ACHN (cell line): Measurements from ENCODE around the gene NFIA.
A peak's percentile ranks its signal among the peaks of the same experiment; 100 is the strongest.

Experiments used
- DNase-seq: peaks from one replicate; pipeline ENCODE4 v3.0.0-alpha.2; 2015
- in situ Hi-C: cut with HindIII; loops from 2 replicates; pipeline ENCODE4 v1.10.0; 2017; ENCODE audit warnings: low sequenced_read_pairs, low pct_ligation_motif_present, low pct_unique_long_range_greater_than_20kb

The NFIA gene

GRCh38 chr1:61162520-61163258 is 80.3 kb downstream of the NFIA start:
- in situ Hi-C loops: no loop called here
- DNase-seq: no peak

- no peak for DNase-seq
- in situ Hi-C loops: no loop called here
Observed at GRCh38 chr1:61163355-61163754, 81.0 kb downstream of the NFIA start.

GRCh38 chr1:61165402-61165801 is 83.0 kb downstream of the NFIA start:
- in situ Hi-C loops: no loop called here

GRCh38 chr1:61167309-61167708 is 84.9 kb downstream of the NFIA start:
- no peak for DNase-seq
- in situ Hi-C loops: no loop called here

More at GRCh38 chr1:61165402-61165801, 83.0 kb downstream of the NFIA start:
- no peak for DNase-seq

GRCh38 chr1:61169045-61169444 is 86.7 kb downstream of the NFIA start:
- in situ Hi-C loops: no loop called here
- no peak for DNase-seq

- DNase-seq: no peak
- in situ Hi-C loops: no loop called here
Observed at GRCh38 chr1:61169634-61170033, 87.3 kb downstream of the NFIA start.

GRCh38 chr1:61170328-61171238 is 88.2 kb downstream of the NFIA start:
- peak; percentile 8 for DNase-seq

GRCh38 chr1:61171346-61171745 is 89.0 kb downstream of the NFIA start:
- no peak for DNase-seq
- in situ Hi-C loops: no loop called here

More at GRCh38 chr1:61170328-61171238, 88.2 kb downstream of the NFIA start:
- in situ Hi-C loops: no loop called here

- in situ Hi-C loops: no loop called here
- DNase-seq: no peak
Observed at GRCh38 chr1:61171974-61172373, 89.6 kb downstream of the NFIA start.

GRCh38 chr1:61173118-61173517 is 90.8 kb downstream of the NFIA start:
- DNase-seq: no peak
- in situ Hi-C loops: no loop called here

- in situ Hi-C loops: no loop called here
- no peak for DNase-seq
Observed at GRCh38 chr1:61174060-61174795, 91.9 kb downstream of the NFIA start.

- in situ Hi-C loops: no loop called here
- DNase-seq: no peak
Observed at GRCh38 chr1:61175976-61176375, 93.6 kb downstream of the NFIA start.

GRCh38 chr1:61181067-61182038 is 99.0 kb downstream of the NFIA start:
- DNase-seq: no peak
- in situ Hi-C loops: no loop called here

- no peak for DNase-seq
- in situ Hi-C loops: no loop called here
Observed at GRCh38 chr1:61182049-61182448, 99.7 kb downstream of the NFIA start.

GRCh38 chr1:61182480-61182879 is 100.1 kb downstream of the NFIA start:
- in situ Hi-C loops: no loop called here
- no peak for DNase-seq

GRCh38 chr1:61183471-61184039 is 101.2 kb downstream of the NFIA start:
- no peak for DNase-seq
- in situ Hi-C loops: no loop called here

GRCh38 chr1:61184040-61184713 is 101.8 kb downstream of the NFIA start:
- DNase-seq: peak; percentile 82
- in situ Hi-C loops: no loop called here
